ENCODE measurements around the gene ADRA2B. TPM values are rescaled to one million over a fixed set of nuclear protein-coding genes. Genes with fewer than 3 reads are reported as not detected.
A peak's percentile ranks its signal among the peaks of the same experiment; 100 is the strongest.

Gene ADRA2B
- total and polyA plus RNA-seq, 12 donors: 0.95 to 12.9 (median 3.3) TPM

DNA sequence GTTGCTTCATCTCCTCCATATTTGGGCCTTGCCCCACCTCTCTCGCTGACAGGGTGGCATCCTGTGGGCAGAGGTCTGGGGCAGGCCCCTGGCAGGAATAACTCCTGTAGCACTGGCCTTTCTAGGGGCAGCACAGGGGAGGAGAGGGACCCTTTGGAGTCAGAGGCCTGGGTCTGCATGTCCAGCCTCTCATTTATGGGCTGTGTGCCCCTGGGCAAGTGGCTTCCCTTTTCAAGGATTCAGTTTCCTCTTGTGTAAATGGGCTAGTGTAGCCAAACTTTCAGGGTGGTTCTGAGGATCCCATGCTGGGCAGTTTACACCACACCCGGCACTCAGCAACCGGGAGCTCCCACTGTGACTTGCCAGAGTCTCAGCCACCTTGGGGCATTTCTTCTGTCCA is 23.4 kb downstream of the ADRA2B start:
- intact Hi-C loops (cut with DNase I): no loop called here
- H3K4me1 ChIP-seq (replicated peaks in 1 of 2): no peaks in the 10 kb centered on the region
- no peaks in the 10 kb centered on the region for H3K36me3 ChIP-seq (replicated peaks in 1 of 2)
- DNase-seq: peak in 2 of 7 donors; percentile 7 to 24
- H3K27ac ChIP-seq: no peak overlapping the region
- H3K4me3 ChIP-seq: no peak overlapping the region
- H3K9me3 ChIP-seq (replicated peaks in 1 of 3): no peaks in the 10 kb centered on the region
- WGBS, 4 donors: 76 to 91% (median 85%) methylated on average over 3 of the region's 3 CpGs
- no peak for TF ChIP-seq POLR2A (IDR thresholded peaks at IDR 0.05)
- TF ChIP-seq, protein P1, sequence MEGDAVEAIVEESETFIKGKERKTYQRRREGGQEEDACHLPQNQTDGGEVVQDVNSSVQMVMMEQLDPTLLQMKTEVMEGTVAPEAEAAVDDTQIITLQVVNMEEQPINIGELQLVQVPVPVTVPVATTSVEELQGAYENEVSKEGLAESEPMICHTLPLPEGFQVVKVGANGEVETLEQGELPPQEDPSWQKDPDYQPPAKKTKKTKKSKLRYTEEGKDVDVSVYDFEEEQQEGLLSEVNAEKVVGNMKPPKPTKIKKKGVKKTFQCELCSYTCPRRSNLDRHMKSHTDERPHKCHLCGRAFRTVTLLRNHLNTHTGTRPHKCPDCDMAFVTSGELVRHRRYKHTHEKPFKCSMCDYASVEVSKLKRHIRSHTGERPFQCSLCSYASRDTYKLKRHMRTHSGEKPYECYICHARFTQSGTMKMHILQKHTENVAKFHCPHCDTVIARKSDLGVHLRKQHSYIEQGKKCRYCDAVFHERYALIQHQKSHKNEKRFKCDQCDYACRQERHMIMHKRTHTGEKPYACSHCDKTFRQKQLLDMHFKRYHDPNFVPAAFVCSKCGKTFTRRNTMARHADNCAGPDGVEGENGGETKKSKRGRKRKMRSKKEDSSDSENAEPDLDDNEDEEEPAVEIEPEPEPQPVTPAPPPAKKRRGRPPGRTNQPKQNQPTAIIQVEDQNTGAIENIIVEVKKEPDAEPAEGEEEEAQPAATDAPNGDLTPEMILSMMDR (IDR thresholded peaks at IDR 0.05): no peak
- peaks cover 4% of the 10 kb centered on the region for H3K27me3 ChIP-seq

DNA sequence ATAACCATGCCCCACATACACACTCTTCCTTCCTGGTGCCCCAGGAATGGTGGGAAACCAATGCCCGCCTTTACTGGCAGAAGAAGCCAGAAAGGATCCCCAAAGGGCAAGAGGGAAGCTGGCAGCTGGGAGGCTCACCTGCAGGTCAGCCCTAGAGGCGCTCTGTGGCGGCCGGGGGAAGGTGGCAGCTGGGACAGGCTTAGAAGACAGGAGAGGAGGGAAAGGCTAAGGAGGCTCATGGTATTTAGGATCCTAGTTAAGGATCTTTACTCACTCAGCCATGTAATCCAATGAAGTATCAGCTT is 23.8 kb downstream of the ADRA2B start:
- TF ChIP-seq, protein P1 (IDR thresholded peaks at IDR 0.05): no peak
- TF ChIP-seq POLR2A (IDR thresholded peaks at IDR 0.05): no peak
- no peaks in the 10 kb centered on the region for H3K9me3 ChIP-seq (replicated peaks in 1 of 3)
- WGBS, 4 donors: 89 to 96% (median 93%) methylated on average over 4 of the region's 4 CpGs
- H3K27ac ChIP-seq: no peak overlapping the region
- H3K27me3 ChIP-seq: peaks cover 4% of the 10 kb centered on the region
- H3K4me3 ChIP-seq: no peak overlapping the region
- no peaks in the 10 kb centered on the region for H3K4me1 ChIP-seq (replicated peaks in 1 of 2)
- intact Hi-C loops (cut with DNase I): no loop called here
- no peak for DNase-seq
- H3K36me3 ChIP-seq (replicated peaks in 1 of 2): no peaks in the 10 kb centered on the region

DNA sequence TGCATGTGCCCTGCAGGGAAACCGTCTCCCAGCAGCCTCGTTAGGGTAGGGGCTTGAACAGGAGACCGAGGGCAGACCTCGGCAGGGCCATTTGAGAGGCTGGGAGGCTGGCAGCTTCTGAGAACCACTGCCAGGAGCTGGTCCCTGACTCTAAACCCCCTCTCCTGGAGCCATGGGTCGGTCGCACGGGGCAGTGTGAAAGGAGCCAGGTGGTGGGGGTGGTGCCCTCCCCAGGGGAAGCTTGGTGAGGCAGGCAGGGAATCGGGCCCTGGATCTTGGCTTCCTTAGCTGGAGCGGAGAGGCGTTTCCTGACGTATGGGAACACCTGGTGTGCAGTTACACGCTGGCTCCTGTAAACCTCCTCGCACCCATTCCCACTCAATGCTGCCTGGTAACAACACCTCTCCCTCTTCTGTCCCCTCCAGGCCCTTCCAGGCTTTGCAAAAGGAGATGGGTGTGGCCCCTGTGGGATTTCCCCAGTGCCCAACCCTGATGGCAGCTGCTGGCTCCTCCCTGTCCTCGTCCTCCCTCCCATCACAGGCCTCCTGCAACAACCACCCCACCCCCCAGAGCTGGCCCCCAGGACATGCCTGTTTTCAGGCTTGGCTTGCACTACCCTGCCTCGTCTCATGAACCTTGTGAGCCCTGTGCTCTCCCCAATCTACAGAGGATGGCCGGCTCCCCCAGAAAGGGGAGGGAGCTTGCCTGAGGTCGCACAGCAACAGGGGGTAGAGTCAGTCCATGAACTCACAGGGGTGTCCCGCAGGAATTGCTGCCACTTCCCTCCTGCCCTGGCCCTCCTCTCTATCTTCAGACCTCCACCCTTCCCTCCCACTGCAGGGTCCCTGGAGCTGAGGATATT is 24.4 kb downstream of the ADRA2B start:
- TF ChIP-seq POLR2A (IDR thresholded peaks at IDR 0.05): no peak
- TF ChIP-seq, protein P1 (IDR thresholded peaks at IDR 0.05): no peak
- WGBS, 4 donors: 81 to 87% (median 84%) methylated on average over 7 to 18 of the region's 18 CpGs
- peaks cover 4% of the 10 kb centered on the region for H3K27me3 ChIP-seq
- intact Hi-C loops (cut with DNase I): no loop called here
- no peaks in the 10 kb centered on the region for H3K4me1 ChIP-seq (replicated peaks in 1 of 2)
- H3K27ac ChIP-seq: no peak overlapping the region
- H3K9me3 ChIP-seq (replicated peaks in 1 of 3): no peaks in the 10 kb centered on the region
- H3K4me3 ChIP-seq: no peak overlapping the region
- peak in 3 of 7 donors; percentile 9 to 38 (median 10) for DNase-seq
- no peaks in the 10 kb centered on the region for H3K36me3 ChIP-seq (replicated peaks in 1 of 2)

DNA sequence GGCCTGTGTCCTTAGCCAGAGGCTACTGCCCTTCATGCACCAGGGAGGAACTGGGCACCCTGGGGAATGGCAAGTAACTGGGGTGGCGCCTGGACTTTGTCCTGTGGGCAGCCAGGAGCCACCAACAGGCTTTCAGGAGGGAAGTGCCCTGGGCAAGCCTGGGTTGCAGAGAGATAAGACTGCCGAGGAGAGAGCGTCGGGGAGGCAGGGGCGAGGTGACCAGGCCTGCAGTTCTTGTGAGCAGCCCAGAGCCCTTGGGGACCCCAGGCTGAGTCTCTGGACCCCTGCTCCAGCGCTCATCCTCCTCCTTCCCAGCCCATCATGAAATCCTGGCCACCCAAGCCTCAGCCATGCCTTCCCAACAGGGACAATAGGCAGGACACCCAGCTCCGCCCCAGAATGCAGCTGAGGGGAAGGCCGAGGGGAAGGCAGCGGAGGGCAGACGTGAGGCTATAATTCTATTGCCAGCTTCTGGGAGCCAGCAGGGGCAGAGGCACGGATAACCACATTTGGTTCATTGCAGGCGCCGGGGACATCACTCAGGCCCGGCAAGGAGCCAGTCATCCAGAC is 25.1 kb downstream of the ADRA2B start:
- intact Hi-C loops (cut with DNase I): no loop called here
- no peak overlapping the region for H3K4me3 ChIP-seq
- H3K4me1 ChIP-seq (replicated peaks in 1 of 2): no peaks in the 10 kb centered on the region
- DNase-seq: peak in 1 of 7 donors; percentile 13
- no peaks in the 10 kb centered on the region for H3K9me3 ChIP-seq (replicated peaks in 1 of 3)
- peaks cover 4% of the 10 kb centered on the region for H3K27me3 ChIP-seq
- no peak overlapping the region for H3K27ac ChIP-seq
- H3K36me3 ChIP-seq (replicated peaks in 1 of 2): no peaks in the 10 kb centered on the region
- WGBS, 4 donors: 86 to 89% (median 87%) methylated on average over 6 to 14 of the region's 14 CpGs
- TF ChIP-seq, protein P1 (IDR thresholded peaks at IDR 0.05): no peak
- no peak for TF ChIP-seq POLR2A (IDR thresholded peaks at IDR 0.05)
